SK-N-MC (cell line): Measurements from ENCODE around the gene KIF4A.

Experiments used
- EZH2 ChIP-seq: fragments of 200-600 bp; sonication (generic); IDR thresholded peaks from one replicate; pipeline ENCODE4 v1.6.1; 2017; ENCODE audit warnings: antibody characterized with exemption
- POLR2AphosphoS5 ChIP-seq: IDR thresholded peaks from 2 replicates; pipeline ENCODE4 v1.6.1; 2012; ENCODE audit warnings: mild to moderate bottlenecking, low read depth, low read length, borderline replicate concordance

- TF ChIP-seq EZH2 (no peak), POLR2AphosphoS5 (no peak)
Measured at GRCh38 chrX:70262952-70263567, 26.8 kb upstream of the KIF4A start.
